Measurements from ENCODE around the gene SETD3. TPM values are rescaled to one million over a fixed set of nuclear protein-coding genes. Genes with fewer than 3 reads are reported as not detected.

SETD3 gene
- 38.1 and 39.4 TPM in 2 replicates for total RNA-seq

GRCh38 chr14:99479906-99480869, at the start of gene SETD3:
Gene SETD3 (minus strand): TSS chr14:99480859. CDS start chr14:99465805, 15,054 bp downstream.

GRCh38 chr14:99480917-99481744, 472 bp upstream of the SETD3 start, which contains the start of gene CCNK:
Gene CCNK (plus strand): TSS chr14:99481409. CDS start chr14:99492678, 11,269 bp downstream.

Other genes starting within 250 kb of the SETD3 start
- not detected in 2 replicates for gene BCL11B, start 208.7 kb downstream of the SETD3 start, total RNA-seq
- gene CCNK, start 550 bp upstream of the SETD3 start, total RNA-seq, result 10.4 and 30.2 TPM in 2 replicates
- 0.77 and 1.9 TPM in 2 replicates for gene CCDC85C, start 123.3 kb upstream of the SETD3 start, total RNA-seq
- gene HHIPL1, start 164.3 kb upstream of the SETD3 start, total RNA-seq, result 2.7 and 5.9 TPM in 2 replicates
- gene CYP46A1, start 203.4 kb upstream of the SETD3 start, total RNA-seq, result under 0.01 and 2.7 TPM in 2 replicates